ENCODE data around the gene NLRC3.
A peak's percentile ranks its signal among the peaks of the same experiment; 100 is the strongest.

Gene NLRC3

GRCh38 chr16:3569851-3570250, 7.4 kb downstream of the NLRC3 start:
- Histone ChIP-seq H3K27ac (ENCODE audit: low read length) (no peak overlapping the region), H3K27me3 (ENCODE audit: control insufficient read depth, insufficient read depth, low read length) (no peaks in the 10 kb centered on the region), H3K9me3 (ENCODE audit: control insufficient read depth, insufficient read depth, low read length) (no peaks in the 10 kb centered on the region), H3K36me3 (ENCODE audit: control insufficient read depth, insufficient read depth, low read length) (no peaks in the 10 kb centered on the region), H3K4me3 (ENCODE audit: low read length) (no peak overlapping the region), H3K4me1 (ENCODE audit: control insufficient read depth, insufficient read depth, low read length) (peaks cover 4% of the 10 kb centered on the region; the same call in 1 of the 2 replicates)
- no peak for DNase-seq (ENCODE audit: low read depth, low spot score)
- no CpG with 5 or more reads among the region's 2 CpGs for WGBS (ENCODE audit: insufficient coverage, insufficient read length)

- WGBS (ENCODE audit: insufficient coverage, insufficient read length): no CpG with 5 or more reads among the region's 8 CpGs
- H3K4me3 ChIP-seq (ENCODE audit: low read length): no peak overlapping the region
- H3K9me3 ChIP-seq (ENCODE audit: control insufficient read depth, insufficient read depth, low read length): no peaks in the 10 kb centered on the region
Observed at GRCh38 chr16:3566990-3567389, 10.2 kb downstream of the NLRC3 start.

GRCh38 chr16:3564889-3565141, 12.4 kb downstream of the NLRC3 start:
- Histone ChIP-seq H3K27ac (ENCODE audit: low read length) (no peak overlapping the region), H3K9me3 (ENCODE audit: control insufficient read depth, insufficient read depth, low read length) (no peaks in the 10 kb centered on the region), H3K4me1 (ENCODE audit: control insufficient read depth, insufficient read depth, low read length) (peaks cover 4% of the 10 kb centered on the region; the same call in 1 of the 2 replicates), H3K27me3 (ENCODE audit: control insufficient read depth, insufficient read depth, low read length) (no peaks in the 10 kb centered on the region), H3K36me3 (ENCODE audit: control insufficient read depth, insufficient read depth, low read length) (no peaks in the 10 kb centered on the region; the same call in 1 of the 2 replicates), H3K4me3 (ENCODE audit: low read length) (no peak overlapping the region)
- WGBS (ENCODE audit: insufficient coverage, insufficient read length): no CpG with 5 or more reads among the region's 9 CpGs
- no peak for DNase-seq (ENCODE audit: low read depth, low spot score)

More at GRCh38 chr16:3566990-3567389, 10.2 kb downstream of the NLRC3 start:
- Histone ChIP-seq H3K27ac (ENCODE audit: low read length) (no peak overlapping the region), H3K4me1 (ENCODE audit: control insufficient read depth, insufficient read depth, low read length) (peaks cover 4% of the 10 kb centered on the region; the same call in 1 of the 2 replicates), H3K27me3 (ENCODE audit: control insufficient read depth, insufficient read depth, low read length) (no peaks in the 10 kb centered on the region), H3K36me3 (ENCODE audit: control insufficient read depth, insufficient read depth, low read length) (no peaks in the 10 kb centered on the region; the same call in 1 of the 2 replicates)
- DNase-seq (ENCODE audit: low read depth, low spot score): no peak

DNA sequence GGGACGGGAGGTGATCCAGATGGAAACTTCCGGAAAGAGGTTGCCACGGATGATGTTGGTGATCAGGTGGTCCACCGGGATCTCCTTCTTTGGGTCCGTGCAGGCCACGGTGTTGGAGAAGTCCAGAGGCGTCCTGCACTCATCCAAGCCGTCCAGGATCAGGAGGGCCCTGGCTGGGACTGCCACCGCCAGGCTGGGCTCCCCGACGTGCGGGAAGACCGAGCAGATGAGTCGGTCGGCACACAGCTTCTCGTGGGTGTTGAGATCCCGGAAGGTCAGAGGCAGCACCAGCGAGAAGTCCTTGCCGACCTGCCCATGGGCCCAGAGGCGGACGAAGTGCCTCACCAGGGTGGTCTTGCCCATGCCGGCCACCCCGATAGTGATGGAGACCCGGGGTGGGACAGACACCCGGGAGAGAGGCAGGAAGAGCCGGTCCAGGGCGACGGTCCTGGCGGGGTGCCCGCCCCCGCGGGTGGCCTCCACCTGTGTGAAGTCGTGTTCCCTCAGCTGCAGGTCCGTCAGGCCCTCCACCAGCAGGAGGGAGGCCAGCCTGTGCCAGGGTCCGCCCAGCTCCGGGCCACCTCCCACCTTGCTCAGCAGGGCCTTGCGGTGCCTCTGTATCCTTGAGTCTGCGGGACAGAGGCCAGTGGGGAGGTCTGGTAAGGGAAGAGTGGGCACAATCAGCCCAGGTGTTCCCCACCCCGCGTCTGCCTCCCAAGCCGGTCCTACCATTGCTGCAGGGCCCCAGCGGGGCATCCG, 12.9 kb downstream of the NLRC3 start:
- Histone ChIP-seq H3K4me1 (ENCODE audit: control insufficient read depth, insufficient read depth, low read length) (peaks cover 4% of the 10 kb centered on the region; the same call in 1 of the 2 replicates), H3K4me3 (ENCODE audit: low read length) (no peak overlapping the region), H3K36me3 (ENCODE audit: control insufficient read depth, insufficient read depth, low read length) (no peaks in the 10 kb centered on the region; the same call in 1 of the 2 replicates), H3K27ac (ENCODE audit: low read length) (no peak overlapping the region), H3K9me3 (ENCODE audit: control insufficient read depth, insufficient read depth, low read length) (no peaks in the 10 kb centered on the region), H3K27me3 (ENCODE audit: control insufficient read depth, insufficient read depth, low read length) (no peaks in the 10 kb centered on the region)
- no peak for DNase-seq (ENCODE audit: low read depth, low spot score)
- no CpG with 5 or more reads among the region's 43 CpGs for WGBS (ENCODE audit: insufficient coverage, insufficient read length)

GRCh38 chr16:3562914-3563480, 14.2 kb downstream of the NLRC3 start:
- H3K27ac ChIP-seq (ENCODE audit: low read length): no peak overlapping the region
- no peak for DNase-seq (ENCODE audit: low read depth, low spot score)
- H3K9me3 ChIP-seq (ENCODE audit: control insufficient read depth, insufficient read depth, low read length): no peaks in the 10 kb centered on the region
- no peaks in the 10 kb centered on the region for H3K27me3 ChIP-seq (ENCODE audit: control insufficient read depth, insufficient read depth, low read length)
- no peaks in the 10 kb centered on the region; the same call in 1 of the 2 replicates for H3K36me3 ChIP-seq (ENCODE audit: control insufficient read depth, insufficient read depth, low read length)
- peaks cover 4% of the 10 kb centered on the region; the same call in 1 of the 2 replicates for H3K4me1 ChIP-seq (ENCODE audit: control insufficient read depth, insufficient read depth, low read length)
- no peak overlapping the region for H3K4me3 ChIP-seq (ENCODE audit: low read length)
- WGBS (ENCODE audit: insufficient coverage, insufficient read length): no CpG with 5 or more reads among the region's 29 CpGs

DNA sequence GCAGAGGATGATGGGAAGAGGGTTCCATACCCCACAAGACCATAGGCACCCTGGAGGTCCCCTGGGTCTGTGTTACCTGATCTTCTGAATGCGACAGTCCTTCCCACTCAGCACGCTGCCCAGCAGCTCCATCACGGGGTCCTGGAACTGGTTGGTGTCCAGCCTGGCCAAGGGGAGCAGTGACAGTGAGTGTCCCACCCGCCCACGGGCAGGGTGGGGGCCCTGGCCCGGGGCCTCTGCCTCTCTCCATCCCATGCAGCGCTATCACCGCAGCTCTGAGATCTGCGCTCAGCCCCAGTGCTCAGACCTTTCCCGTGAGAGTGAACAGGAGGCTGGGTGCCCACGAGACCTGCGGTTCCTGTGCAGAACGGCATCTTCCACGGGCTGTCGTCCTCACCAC, 15.6 kb downstream of the NLRC3 start:
- H3K36me3 ChIP-seq (ENCODE audit: control insufficient read depth, insufficient read depth, low read length): no peaks in the 10 kb centered on the region; the same call in 1 of the 2 replicates
- no CpG with 5 or more reads among the region's 15 CpGs for WGBS (ENCODE audit: insufficient coverage, insufficient read length)
- no peak for DNase-seq (ENCODE audit: low read depth, low spot score)
- H3K4me3 ChIP-seq (ENCODE audit: low read length): no peak overlapping the region
- H3K27me3 ChIP-seq (ENCODE audit: control insufficient read depth, insufficient read depth, low read length): no peaks in the 10 kb centered on the region
- H3K9me3 ChIP-seq (ENCODE audit: control insufficient read depth, insufficient read depth, low read length): no peaks in the 10 kb centered on the region
- H3K4me1 ChIP-seq (ENCODE audit: control insufficient read depth, insufficient read depth, low read length): no peaks in the 10 kb centered on the region; the same call in 1 of the 2 replicates
- no peak overlapping the region for H3K27ac ChIP-seq (ENCODE audit: low read length)

DNA sequence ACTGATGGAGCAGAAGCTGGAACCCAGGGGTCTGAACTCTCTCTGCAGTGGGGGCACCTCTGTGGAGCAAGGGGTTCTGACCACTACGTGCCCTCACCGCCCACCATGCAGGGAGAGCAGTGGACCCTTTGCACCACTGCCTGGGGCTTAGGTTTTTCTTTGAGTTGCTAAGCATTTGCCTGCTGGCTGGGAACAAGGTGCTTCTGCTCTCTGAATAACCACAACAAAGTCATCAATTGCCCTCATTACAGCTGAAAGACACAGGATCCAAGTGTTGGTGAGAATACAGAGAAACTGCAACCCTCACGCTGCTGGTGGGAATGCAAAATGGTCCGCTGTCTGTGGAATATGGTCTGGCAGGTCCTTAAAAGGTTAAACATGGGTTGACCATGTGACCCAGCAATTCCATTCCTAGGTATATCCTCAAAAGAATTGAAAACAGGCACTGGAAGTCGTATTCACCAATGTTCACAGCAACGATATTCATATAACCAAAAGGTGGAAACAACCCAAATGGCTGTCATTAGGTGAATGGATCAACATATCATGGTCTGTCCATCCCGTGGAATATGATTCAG, 22.8 kb downstream of the NLRC3 start:
- H3K4me1 ChIP-seq (ENCODE audit: control insufficient read depth, insufficient read depth, low read length): peaks cover 14% of the 10 kb centered on the region
- DNase-seq (ENCODE audit: low read depth, low spot score): no peak
- no peaks in the 10 kb centered on the region for H3K36me3 ChIP-seq (ENCODE audit: control insufficient read depth, insufficient read depth, low read length)
- H3K27ac ChIP-seq (ENCODE audit: low read length): no peak overlapping the region
- no peaks in the 10 kb centered on the region for H3K9me3 ChIP-seq (ENCODE audit: control insufficient read depth, insufficient read depth, low read length)
- no peak overlapping the region for H3K4me3 ChIP-seq (ENCODE audit: low read length)
- no CpG with 5 or more reads among the region's 7 CpGs for WGBS (ENCODE audit: insufficient coverage, insufficient read length)
- no peaks in the 10 kb centered on the region for H3K27me3 ChIP-seq (ENCODE audit: control insufficient read depth, insufficient read depth, low read length)

DNA sequence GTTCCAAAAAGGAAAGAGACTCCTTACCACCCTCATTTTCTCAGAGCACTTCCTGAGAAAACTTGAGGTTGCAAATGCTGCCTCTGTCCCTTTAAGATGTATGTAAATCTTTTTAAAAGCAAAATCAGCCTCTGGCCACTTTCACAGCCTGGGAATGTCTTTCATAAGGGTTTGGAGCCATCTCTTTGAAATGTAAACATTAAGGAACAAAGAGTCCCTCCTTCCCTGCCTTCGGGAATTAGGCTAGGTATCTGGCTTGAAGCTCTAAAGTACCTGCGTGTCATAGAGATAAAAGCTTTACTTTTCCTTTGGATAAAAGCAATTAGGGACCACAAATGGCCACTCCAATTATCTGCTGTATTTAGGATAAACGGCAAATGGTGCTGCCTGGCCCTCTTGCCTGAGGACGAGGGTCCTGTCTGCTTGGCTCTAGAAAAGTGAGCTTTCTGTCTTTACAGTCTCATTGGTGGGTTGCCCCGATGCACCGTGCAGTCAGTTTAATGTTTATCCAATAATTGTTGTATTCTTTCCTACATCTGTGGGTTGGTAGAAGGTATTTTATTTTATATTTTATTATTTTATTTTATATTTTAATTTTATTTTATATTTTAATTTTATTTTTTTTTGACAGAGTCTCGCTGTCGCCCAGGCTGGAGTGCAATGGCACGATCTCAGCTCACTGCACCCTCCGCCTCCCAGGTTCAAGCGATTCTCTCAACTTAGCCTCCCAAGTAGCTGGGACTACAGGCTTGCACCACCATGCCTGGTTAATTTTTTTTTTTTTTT, 23.9 kb downstream of the NLRC3 start:
- DNase-seq (ENCODE audit: low read depth, low spot score): peak; percentile 52
- H3K9me3 ChIP-seq (ENCODE audit: control insufficient read depth, insufficient read depth, low read length): no peaks in the 10 kb centered on the region
- H3K4me1 ChIP-seq (ENCODE audit: control insufficient read depth, insufficient read depth, low read length): peaks cover 14% of the 10 kb centered on the region
- no peaks in the 10 kb centered on the region for H3K36me3 ChIP-seq (ENCODE audit: control insufficient read depth, insufficient read depth, low read length)
- no peak overlapping the region for H3K4me3 ChIP-seq (ENCODE audit: low read length)
- WGBS (ENCODE audit: insufficient coverage, insufficient read length): no CpG with 5 or more reads among the region's 11 CpGs
- no peak overlapping the region for H3K27ac ChIP-seq (ENCODE audit: low read length)
- H3K27me3 ChIP-seq (ENCODE audit: control insufficient read depth, insufficient read depth, low read length): no peaks in the 10 kb centered on the region

GRCh38 chr16:3550851-3551847, 26.1 kb downstream of the NLRC3 start:
- no peak overlapping the region for H3K27ac ChIP-seq (ENCODE audit: low read length)
- no peaks in the 10 kb centered on the region for H3K9me3 ChIP-seq (ENCODE audit: control insufficient read depth, insufficient read depth, low read length)
- peaks cover 14% of the 10 kb centered on the region for H3K4me1 ChIP-seq (ENCODE audit: control insufficient read depth, insufficient read depth, low read length)
- no peaks in the 10 kb centered on the region for H3K27me3 ChIP-seq (ENCODE audit: control insufficient read depth, insufficient read depth, low read length)
- no peaks in the 10 kb centered on the region for H3K36me3 ChIP-seq (ENCODE audit: control insufficient read depth, insufficient read depth, low read length)
- WGBS (ENCODE audit: insufficient coverage, insufficient read length): 100% methylated on average over 3 of the region's 6 CpGs
- H3K4me3 ChIP-seq (ENCODE audit: low read length): no peak overlapping the region
- no peak for DNase-seq (ENCODE audit: low read depth, low spot score)

Data from iPS DF 6.9 (cell line).